ENCODE measurements around the gene KIRREL3.

KIRREL3 gene

DNA sequence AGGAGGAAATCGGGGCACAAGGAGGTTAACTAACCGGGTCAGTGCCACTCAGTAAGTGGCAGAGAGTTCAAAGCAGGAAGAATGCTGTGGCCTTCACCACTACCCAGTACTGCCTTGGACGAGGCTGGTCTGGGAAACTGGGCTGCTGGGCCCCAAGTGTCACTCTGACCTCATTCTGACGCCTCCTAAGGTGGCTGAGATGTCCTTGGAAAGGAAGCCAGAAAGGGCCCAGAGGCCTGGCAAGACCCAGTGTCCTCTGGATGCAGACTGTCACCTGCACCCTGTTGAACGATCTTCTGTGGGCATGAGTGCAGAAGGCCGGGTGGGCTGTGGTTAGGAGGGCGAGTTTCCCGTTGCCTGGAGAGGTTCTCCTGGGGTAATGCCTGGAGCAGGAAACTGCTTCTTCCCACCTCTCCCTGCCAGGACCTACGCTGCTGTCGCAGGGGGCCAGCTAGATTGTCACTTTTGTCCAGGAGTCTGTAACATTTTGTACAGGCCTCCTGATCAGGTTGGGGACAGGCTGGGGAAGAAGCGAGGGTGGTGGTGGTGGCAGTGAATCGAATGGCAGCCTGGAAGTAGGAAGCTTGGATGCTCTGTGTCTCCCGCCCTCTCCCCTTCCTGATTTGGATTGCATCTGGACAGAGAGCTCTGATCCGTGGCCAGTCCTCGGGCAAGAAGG lies 540.0 kb downstream of the KIRREL3 start:
- no peaks in the 10 kb centered on the region for H3K36me3 ChIP-seq (replicated peaks)
- no peak for DNase-seq (ENCODE audit: low spot score in 2 of 2)
- H3K9me3 ChIP-seq: no peaks in the 10 kb centered on the region
- in situ Hi-C loops (cut with MboI; ENCODE audit: low sequenced_read_pairs): no loop called here
- no peak overlapping the region for H3K4me3 ChIP-seq
- H3K4me1 ChIP-seq: no peaks in the 10 kb centered on the region
- peaks cover 6% of the 10 kb centered on the region for H3K27me3 ChIP-seq (ENCODE audit: low read depth)

DNA sequence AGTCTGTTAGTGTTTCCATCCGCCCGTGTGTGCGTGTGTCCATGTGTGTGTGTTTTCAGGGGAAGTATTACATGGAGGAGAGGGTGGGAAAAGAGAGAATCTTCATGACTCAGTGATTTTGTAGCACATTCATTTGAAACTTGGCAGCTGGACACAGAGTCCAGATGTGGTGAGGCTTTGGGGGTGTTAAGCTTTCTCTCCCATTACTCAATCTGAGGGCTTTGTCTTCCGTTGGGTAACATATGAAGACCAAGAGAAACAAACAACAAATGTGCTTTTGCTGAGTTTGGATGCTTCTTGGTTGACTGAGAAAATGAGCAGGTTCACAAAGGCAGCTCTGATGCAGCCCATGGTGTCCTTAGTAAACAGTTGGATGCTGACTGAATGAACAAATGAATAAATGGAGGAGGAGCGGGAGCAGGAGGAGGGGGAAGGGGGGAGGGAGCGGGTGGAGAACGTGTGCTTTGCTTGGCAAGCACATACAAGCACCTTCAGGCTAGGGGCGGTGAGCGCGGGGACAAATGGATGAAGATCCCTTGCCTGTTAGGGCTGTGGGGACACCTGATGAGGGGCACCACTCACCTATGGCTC lies 540.8 kb downstream of the KIRREL3 start:
- Histone ChIP-seq H3K36me3 (replicated peaks) (no peaks in the 10 kb centered on the region), H3K9me3 (no peaks in the 10 kb centered on the region), H3K27me3 (ENCODE audit: low read depth) (peaks cover 6% of the 10 kb centered on the region), H3K4me3 (no peak overlapping the region), H3K4me1 (no peaks in the 10 kb centered on the region)
- DNase-seq (ENCODE audit: low spot score in 2 of 2): no peak
- in situ Hi-C loops (cut with MboI; ENCODE audit: low sequenced_read_pairs): no loop called here

DNA sequence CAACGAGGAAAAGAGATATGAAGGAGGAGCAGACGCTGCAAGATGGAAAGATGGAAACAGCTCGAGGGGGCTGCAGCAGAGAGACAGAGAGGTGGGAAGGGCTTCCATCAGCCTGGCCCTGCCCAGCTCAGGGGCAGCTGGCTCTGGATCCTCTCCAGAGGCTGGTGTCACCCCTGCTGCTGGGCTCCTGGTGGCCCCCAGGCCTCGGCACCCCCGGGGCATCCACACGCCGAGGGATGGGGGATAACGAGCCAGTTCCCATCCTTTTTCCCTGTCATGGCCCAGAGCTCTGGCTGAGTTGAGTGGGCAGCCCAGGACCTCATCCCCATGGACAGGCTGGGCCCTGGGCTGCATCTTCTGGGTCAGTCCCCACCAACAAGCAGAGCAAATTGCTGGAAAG lies 542.8 kb downstream of the KIRREL3 start:
- H3K9me3 ChIP-seq: no peaks in the 10 kb centered on the region
- no peaks in the 10 kb centered on the region for H3K36me3 ChIP-seq (replicated peaks)
- no peak overlapping the region for H3K4me3 ChIP-seq
- no peaks in the 10 kb centered on the region for H3K4me1 ChIP-seq
- H3K27me3 ChIP-seq (ENCODE audit: low read depth): peaks cover 3% of the 10 kb centered on the region; the same call in 1 of the 2 replicates
- no peak for DNase-seq (ENCODE audit: low spot score in 2 of 2)
- in situ Hi-C loops (cut with MboI; ENCODE audit: low sequenced_read_pairs): no loop called here

DNA sequence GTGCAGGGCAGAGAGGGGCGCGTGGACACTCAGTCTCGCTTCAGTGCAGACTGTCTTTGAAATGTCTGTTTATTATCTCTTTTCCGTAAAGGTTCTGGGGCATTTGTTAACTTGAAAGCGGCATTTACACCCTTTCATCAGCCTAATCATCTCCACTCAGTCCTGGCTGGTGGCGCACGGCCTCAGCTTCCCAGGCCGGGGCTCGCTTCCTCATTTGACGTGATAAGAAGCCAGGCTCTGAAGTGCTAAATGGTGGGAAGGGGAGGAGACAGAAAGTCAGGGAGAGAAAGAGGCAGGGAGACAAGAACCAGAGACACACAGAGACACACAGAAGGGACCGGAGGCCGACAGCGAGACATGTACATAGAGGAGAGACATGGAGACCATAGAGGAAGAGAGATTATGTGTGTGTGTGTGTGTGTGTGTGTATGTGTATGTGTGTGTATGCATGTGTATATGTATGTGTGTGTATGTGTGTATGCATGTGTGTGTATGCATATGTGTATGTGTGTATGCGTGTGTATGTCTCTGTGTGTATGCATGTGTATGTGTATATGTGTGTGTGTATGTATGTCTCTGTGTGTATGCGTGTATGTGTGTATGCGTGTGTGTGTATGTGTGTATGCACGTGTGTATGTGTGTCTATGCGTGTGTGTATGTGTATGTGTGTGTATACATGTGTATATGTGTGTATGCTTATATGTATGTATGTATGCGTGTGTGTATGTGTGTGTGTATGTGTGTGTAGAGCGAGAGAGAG lies 543.6 kb downstream of the KIRREL3 start:
- Histone ChIP-seq H3K9me3 (no peaks in the 10 kb centered on the region), H3K4me3 (no peak overlapping the region), H3K27me3 (ENCODE audit: low read depth) (peaks cover 3% of the 10 kb centered on the region; the same call in 1 of the 2 replicates), H3K4me1 (no peaks in the 10 kb centered on the region), H3K36me3 (replicated peaks) (no peaks in the 10 kb centered on the region)
- DNase-seq (ENCODE audit: low spot score in 2 of 2): no peak
- in situ Hi-C loops (cut with MboI; ENCODE audit: low sequenced_read_pairs): no loop called here

DNA sequence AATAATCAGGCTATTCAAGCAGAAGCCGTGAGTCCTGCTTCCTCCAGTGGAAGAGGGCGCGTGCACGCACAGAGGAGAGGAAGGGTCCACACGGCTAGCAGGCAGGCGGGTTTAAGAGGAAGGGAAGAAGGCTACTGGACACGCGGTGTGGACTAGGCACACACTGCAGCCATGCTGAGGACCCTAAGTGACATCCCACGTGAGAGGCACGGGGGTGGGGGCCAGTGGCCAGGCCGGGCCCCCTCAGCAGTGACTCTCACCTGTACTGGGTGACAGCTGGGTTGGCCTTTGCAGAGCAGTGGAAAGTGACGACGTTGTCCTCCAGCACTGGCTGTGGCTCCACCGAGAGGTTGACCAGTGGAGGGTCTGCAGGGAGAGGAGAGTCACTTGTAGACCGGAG lies 544.5 kb downstream of the KIRREL3 start:
- Histone ChIP-seq H3K4me3 (no peak overlapping the region), H3K36me3 (replicated peaks) (no peaks in the 10 kb centered on the region), H3K4me1 (no peaks in the 10 kb centered on the region), H3K9me3 (no peaks in the 10 kb centered on the region), H3K27me3 (ENCODE audit: low read depth) (peaks cover 3% of the 10 kb centered on the region; the same call in 1 of the 2 replicates)
- DNase-seq (ENCODE audit: low spot score in 2 of 2): no peak
- in situ Hi-C loops (cut with MboI; ENCODE audit: low sequenced_read_pairs): no loop called here

DNA sequence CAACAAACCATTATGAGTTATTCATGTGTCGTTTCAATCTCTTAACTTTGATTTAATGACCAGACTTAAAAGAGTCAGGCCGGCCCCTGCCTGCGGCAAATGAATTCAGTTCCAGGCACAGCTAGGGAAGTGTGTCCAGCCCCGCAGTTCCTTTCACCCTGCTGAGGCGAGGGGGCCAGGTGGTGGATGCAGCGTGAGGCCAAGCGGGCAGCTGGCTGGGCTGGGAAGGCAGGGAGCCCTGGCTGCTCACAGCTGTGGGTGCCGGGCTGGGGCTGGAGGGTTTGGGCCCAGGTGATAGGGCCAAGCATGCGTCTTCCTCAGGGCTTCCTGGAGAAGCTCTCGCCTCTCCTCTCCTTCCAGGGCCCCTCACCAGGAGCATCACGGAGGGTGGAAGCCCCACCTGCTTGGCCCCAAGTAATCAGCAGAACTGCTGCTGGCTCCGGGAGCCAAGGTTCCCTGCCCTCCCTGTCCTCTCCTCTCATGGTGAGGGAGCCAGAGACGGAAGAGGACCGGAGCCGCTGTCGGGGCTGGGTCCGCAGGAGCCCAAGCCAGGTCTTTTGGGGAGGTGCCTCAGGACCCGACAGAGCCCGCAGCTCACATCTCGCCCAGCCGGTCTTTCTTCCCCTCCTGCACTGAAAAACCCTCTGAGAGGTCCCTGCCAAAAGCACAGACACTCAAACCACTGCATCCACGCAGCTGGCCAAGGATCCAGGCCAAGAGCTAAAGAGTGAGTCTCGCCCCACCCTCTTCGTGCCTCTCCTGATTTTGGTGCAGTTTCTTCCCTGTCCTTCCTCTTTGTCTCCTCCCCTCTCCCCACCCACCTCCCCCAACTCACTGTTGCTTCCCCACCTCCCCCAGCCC lies 548.1 kb downstream of the KIRREL3 start:
- in situ Hi-C loops (cut with MboI; ENCODE audit: low sequenced_read_pairs): no loop called here
- no peak for DNase-seq (ENCODE audit: low spot score in 2 of 2)
- H3K9me3 ChIP-seq: no peaks in the 10 kb centered on the region
- H3K27me3 ChIP-seq (ENCODE audit: low read depth): no peaks in the 10 kb centered on the region
- no peaks in the 10 kb centered on the region for H3K36me3 ChIP-seq (replicated peaks)
- H3K4me1 ChIP-seq: no peaks in the 10 kb centered on the region
- H3K4me3 ChIP-seq: no peak overlapping the region

DNA sequence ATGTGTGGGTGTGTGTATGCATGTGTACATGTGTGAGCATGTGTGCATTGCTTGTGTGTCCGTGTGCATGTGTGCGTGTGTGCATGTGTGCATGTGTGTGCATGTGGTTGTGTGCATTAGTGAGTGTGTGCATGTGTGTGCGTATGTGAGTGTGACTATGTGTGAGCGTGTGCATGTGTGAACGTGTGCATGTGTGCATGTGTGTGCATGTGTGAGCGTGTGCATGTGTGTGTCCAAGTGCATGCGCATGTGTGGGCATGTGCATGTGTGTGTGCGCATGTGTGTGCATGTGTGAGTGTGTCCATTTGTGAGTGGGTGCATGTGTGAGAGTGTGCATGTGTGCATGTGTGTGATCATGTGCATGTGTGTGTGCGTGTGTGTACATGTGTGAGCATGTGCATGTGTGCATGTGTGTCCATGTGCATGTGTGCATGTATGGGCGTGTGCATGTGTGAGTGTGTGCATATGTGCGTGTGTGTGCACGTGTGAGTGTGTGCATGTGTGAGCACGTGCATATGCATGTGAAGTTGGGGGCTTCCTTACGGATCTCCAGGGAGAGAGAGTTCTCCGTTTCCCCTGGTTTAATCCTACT lies 549.3 kb downstream of the KIRREL3 start:
- Histone ChIP-seq H3K4me1 (no peaks in the 10 kb centered on the region), H3K4me3 (no peak overlapping the region), H3K27me3 (ENCODE audit: low read depth) (no peaks in the 10 kb centered on the region), H3K36me3 (replicated peaks) (no peaks in the 10 kb centered on the region), H3K9me3 (no peaks in the 10 kb centered on the region)
- DNase-seq (ENCODE audit: low spot score in 2 of 2): no peak
- in situ Hi-C loops (cut with MboI; ENCODE audit: low sequenced_read_pairs): no loop called here

DNA sequence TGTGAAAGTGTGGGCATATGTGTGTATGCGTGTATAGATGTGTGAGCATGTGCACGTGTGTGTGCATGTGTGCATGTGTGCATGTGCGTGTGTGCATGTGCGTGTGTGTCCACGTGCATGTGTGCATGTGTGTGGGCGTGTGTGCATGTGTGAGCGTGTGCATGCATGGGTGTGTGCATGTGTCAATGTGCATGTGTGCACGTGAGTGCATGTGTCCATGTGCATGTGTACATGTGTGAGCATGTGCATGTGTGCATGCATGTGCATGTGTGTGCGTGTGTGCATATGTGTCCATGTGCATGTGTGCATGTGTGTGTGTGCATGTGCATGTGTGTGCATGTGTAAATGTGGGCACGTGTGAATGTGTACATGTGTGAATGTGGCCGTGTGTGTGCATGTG lies 549.8 kb downstream of the KIRREL3 start:
- H3K4me1 ChIP-seq: no peaks in the 10 kb centered on the region
- no peak for DNase-seq (ENCODE audit: low spot score in 2 of 2)
- H3K36me3 ChIP-seq (replicated peaks): no peaks in the 10 kb centered on the region
- H3K27me3 ChIP-seq (ENCODE audit: low read depth): no peaks in the 10 kb centered on the region
- H3K9me3 ChIP-seq: no peaks in the 10 kb centered on the region
- no peak overlapping the region for H3K4me3 ChIP-seq
- in situ Hi-C loops (cut with MboI; ENCODE audit: low sequenced_read_pairs): no loop called here

DNA sequence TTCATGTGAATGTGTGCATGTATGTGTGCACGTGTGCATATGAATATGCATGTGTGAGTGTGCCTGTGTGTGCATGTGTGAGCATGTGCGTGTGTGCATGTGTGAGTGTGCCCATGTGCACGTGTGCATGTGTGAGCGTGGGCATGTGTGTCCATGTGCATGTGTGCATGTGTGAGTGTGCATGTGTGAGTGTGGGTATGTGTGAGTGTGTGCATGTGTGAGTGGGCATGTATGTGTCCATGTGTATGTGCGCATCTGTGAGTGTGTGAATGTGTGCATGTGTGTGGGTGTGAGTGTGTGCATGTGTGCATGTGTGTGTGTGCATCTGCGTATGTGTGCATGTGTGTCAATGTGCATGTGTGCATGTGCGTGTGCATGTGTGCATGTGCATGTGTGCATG lies 550.4 kb downstream of the KIRREL3 start:
- in situ Hi-C loops (cut with MboI; ENCODE audit: low sequenced_read_pairs): no loop called here
- no peaks in the 10 kb centered on the region for H3K9me3 ChIP-seq

DNA sequence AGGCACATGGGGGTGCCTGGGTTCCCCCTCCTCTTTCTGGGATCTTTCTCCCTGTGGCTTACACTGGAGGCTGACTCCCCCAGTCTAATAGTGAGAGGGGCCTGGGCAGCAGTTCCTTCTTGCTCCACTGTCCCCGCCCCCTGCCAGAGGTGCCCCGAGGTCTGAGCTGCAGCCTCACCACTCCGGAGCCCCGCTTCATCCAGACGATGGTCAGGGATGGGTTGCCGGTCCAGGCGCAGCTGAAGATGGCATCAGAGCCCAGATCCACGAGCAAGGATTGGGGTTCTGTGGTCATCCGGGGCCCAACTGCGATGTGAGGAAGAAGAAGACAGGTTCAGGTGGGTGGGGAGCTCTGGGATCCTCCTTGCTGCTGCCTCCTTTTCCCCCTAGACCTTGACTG lies 554.0 kb downstream of the KIRREL3 start:
- Histone ChIP-seq H3K4me1 (peaks cover under 1% of the 10 kb centered on the region; the same call in 1 of the 2 replicates), H3K36me3 (replicated peaks) (no peaks in the 10 kb centered on the region), H3K9me3 (no peaks in the 10 kb centered on the region), H3K27me3 (ENCODE audit: low read depth) (no peaks in the 10 kb centered on the region), H3K4me3 (no peak overlapping the region)
- in situ Hi-C loops (cut with MboI; ENCODE audit: low sequenced_read_pairs): loop anchor here (10.0 to 25.0 kb wide), 3 partner anchors 541 to 1716 kb away; no protein-coding TSS in a partner anchor
- DNase-seq (ENCODE audit: low spot score in 2 of 2): no peak

More for the DNA sequence above, 550.4 kb downstream of the KIRREL3 start:
- Histone ChIP-seq H3K27me3 (ENCODE audit: low read depth) (no peaks in the 10 kb centered on the region), H3K4me3 (no peak overlapping the region), H3K36me3 (replicated peaks) (no peaks in the 10 kb centered on the region), H3K4me1 (no peaks in the 10 kb centered on the region)
- no peak for DNase-seq (ENCODE audit: low spot score in 2 of 2)

DNA sequence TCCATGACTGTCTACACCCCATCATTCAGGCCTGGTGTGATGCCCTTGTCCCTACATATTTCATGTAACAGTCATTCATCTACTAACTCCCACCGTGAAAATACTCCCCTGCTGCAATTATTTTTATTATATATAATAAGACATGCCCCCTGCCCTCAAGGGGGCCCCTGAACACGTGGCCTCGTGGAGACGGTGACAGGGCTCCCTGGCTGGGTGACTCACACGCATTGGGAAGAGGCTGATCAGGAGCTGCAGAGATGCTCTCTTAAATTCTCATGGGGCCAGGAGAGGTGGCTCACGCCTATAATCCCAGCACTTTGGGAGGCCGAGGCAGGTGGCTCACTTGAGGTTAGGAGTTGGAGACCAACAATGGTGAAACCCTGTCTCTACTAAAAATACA lies 556.5 kb downstream of the KIRREL3 start:
- H3K36me3 ChIP-seq (replicated peaks): no peaks in the 10 kb centered on the region
- no peaks in the 10 kb centered on the region for H3K9me3 ChIP-seq
- H3K27me3 ChIP-seq (ENCODE audit: low read depth): no peaks in the 10 kb centered on the region
- in situ Hi-C loops (cut with MboI; ENCODE audit: low sequenced_read_pairs): loop anchor here (10.0 to 25.0 kb wide), 3 partner anchors 543 to 1718 kb away; no protein-coding TSS in a partner anchor
- no peak overlapping the region for H3K4me3 ChIP-seq
- peaks cover 11% of the 10 kb centered on the region for H3K4me1 ChIP-seq
- DNase-seq (ENCODE audit: low spot score in 2 of 2): no peak

DNA sequence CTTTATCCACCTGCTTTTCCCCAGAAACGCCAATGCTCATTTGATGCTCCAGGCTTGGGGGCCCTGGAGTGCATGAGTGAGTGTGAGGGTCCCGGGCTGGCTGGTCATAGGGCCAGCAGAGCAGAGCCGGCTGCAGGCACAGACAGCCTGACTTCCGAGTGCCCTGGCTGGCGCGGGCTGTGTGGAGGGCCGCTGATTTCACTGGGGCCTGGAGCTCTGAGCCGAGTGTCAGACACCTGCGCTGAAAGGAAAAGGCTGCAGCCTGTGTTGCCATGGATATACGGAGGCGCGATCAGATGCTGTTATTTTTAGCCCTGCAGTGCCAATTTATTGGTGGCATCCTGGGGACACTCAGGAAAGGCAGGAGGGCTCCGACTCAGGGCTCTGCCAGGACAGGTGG lies 557.5 kb downstream of the KIRREL3 start:
- no peak overlapping the region for H3K4me3 ChIP-seq
- no peaks in the 10 kb centered on the region for H3K36me3 ChIP-seq (replicated peaks)
- peaks cover 11% of the 10 kb centered on the region for H3K4me1 ChIP-seq
- in situ Hi-C loops (cut with MboI; ENCODE audit: low sequenced_read_pairs): loop anchor here (10.0 to 25.0 kb wide), 3 partner anchors 544 to 1719 kb away; no protein-coding TSS in a partner anchor
- no peak for DNase-seq (ENCODE audit: low spot score in 2 of 2)
- H3K9me3 ChIP-seq: no peaks in the 10 kb centered on the region
- H3K27me3 ChIP-seq (ENCODE audit: low read depth): no peaks in the 10 kb centered on the region

Measured in HAP-1 (cell line).